GM18511 (cell line): Measurements from ENCODE around the gene MAP4.
"Not testable (repeated sequence)": the region's sequence is repeated elsewhere in the genome, so short reads cannot be mapped to it uniquely, and the experiment has no call there.

Experiments
- ATAC-seq: cut with Tn5 transposase; IDR thresholded peaks from one replicate; pipeline ENCODE4 v1.9.1; 2021; ENCODE audit warnings: mild to moderate bottlenecking, moderate library complexity; ENCODE audit not compliant: unreplicated experiment

MAP4 gene

DNA sequence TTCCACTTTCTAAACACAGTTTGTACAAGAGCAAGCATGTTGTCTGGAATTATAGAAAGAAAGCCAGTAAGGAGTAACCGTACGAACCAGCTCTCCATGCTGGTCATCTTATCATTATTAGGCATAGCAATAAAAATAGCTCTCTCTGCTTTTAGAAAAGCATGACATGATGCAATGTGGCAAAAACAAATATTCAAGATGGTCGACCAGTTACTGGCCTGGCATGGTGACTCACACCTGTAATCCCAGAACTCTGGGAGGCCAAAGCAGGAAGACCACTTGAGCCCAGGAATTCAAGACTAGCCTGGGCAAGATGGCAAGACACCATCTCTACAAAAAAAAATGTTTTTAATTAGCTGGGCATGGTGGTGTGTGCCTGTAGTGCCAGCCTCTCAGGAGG lies 2.6 kb upstream of the MAP4 start:
- no peak for ATAC-seq

DNA sequence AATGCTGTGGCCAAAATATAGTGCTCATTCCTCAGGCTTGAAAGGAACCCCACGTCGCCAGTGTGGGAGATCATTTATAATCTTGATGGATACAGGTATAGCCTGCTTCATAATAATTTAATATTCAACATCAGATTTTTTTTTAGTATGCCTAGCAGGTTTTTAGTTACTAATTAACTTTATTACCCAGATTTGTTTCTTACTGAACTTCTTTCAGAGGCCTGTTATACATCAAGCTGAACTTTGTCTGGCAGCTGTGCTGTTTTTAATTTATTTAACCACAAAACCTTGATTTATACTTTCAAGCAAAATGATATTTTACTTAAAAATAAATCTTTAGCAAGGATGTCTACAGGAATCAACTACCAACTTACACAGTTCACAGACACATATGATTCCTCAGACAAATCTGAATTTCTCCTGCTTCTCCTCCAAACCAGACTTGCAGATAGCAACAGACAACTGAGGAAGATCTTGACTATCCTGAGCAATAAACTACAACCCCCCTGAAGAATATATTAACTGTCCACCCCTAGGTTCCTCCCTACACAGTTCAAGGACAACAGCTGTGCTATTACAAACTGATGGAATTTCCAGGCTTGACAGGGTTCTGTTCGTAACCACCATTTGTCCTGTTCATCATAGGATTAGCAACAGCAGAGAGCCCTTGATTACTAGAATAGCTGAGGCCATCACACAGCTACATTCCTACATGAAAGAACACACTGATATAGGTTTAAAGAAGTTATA lies 610 bp downstream of the MAP4 start:
- ATAC-seq = no peak

DNA sequence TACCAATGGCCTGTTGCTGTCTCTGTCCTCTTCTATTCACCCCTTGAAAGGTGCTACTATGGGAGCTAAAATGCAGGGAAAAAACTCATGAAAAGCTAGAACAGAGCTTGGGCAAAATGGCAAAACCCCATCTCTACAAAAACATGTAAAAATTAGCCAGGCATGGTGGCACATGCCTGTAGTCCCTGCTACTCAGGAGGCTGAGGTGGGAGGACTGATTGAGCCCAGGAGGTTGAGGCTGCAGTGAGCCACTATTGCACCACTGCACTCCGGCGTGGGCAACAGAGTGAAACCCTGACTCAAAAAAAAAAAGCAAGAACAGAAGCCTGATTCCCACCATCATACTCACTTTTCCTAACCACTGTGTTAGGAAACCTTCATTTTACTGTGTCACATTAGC lies 1.9 kb downstream of the MAP4 start:
- ATAC-seq = no peak

DNA sequence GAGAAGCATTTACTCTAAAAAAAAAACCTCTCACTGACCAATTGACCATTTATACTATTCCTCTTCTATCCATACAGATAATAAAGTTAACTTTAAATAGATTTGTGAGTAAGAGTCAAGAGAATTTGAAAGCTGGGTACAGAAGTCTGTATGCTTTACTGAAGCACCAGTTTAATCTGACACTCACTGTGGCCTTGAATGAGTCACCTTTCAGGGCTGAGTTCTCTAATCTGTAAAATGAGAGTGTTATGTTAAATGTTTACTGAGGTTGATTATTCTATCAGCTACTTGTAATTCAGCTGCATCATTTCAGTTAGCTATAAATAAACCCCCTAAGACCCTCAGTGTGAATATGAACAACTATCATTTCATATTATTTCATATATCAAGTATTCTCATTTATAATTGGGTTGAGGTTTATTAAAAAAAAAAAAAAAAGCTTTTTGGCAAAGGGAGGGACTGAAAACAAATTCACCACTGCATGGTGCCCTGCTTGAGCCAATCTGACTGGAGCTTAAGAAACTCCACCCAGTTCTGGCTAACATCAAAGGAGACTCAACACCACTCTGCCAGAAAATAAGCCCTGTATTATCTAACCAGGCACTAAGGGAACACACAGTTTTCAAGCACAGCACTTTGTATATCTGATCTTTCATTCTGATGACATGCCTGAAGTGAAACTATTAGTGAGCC lies 2.8 kb downstream of the MAP4 start:
- no peak for ATAC-seq

DNA sequence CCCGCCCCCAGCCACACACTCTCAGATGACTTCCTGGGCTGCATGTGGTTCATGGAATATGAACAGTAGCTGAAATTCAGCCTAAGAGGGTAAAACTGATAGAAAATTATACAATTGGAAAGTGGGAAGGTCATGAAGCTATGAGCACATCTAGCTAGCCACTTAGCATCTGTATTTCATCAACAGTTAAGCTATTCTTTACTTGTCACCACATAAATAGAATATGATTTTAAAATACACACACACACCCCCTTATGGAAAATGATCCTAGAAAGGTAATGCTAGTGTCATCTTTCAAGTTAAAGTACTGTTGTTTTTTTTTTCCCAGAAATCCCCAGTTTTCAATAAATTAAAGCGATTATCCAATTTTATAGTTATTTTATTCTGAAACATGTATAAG lies 3.6 kb downstream of the MAP4 start:
- ATAC-seq = no peak

DNA sequence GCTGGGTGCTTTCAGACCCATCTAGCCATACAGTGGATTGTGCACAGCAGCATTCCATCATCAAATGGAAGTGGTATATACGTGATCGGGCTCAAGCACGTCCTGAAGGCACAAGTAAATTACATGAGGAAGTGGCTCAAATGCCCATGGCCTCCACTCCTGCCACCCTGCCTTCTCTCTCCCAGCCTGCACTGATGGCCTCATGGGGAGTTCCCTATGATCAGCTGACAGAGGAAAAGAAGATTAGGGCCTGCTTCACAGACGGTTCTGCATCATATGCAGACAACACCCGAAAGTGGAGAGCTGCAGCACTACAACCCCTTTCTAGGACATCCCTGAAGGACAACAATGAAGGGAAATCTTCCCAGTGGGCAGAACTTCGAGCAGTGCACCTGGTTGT lies 8.2 kb downstream of the MAP4 start:
- not testable (repeated sequence) for ATAC-seq

DNA sequence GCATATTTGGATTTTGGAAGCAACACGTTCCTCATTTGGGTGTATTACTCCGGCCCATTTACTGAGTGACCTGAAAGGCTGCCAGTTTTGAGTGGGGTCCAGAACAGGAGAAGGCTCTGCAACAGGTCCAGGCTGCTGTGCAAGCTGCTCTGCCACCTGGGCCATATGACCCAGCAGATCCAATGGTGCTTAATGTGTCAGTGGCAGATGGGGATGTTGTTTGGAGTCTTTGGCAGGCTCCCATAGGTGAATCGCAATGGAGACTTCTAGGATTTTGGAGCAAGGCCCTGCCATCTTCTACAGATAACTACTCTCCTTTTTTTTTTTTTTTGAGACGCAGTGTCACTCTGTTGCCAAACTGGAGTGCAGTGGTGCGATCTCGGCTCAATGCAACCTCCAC lies 8.9 kb downstream of the MAP4 start:
- ATAC-seq = not testable (repeated sequence)

DNA sequence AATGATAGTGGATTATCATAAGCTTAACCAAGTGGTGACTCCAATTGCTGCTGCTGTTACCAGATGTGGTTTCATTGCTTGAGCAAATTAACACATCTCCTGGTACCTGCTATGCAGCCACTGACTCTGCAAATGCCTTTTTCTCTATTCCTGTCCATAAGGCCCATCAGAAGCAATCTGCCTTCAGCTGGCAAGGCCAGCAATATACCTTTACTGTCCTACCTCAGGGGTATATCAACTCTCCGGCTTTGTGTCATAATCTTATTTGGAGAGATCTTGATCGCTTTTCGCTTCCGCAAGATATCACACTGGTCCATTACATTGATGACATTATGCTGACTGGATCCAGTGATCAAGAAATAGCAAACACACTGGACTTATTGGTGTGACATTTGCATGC lies 9.4 kb downstream of the MAP4 start:
- not testable (repeated sequence) for ATAC-seq

DNA sequence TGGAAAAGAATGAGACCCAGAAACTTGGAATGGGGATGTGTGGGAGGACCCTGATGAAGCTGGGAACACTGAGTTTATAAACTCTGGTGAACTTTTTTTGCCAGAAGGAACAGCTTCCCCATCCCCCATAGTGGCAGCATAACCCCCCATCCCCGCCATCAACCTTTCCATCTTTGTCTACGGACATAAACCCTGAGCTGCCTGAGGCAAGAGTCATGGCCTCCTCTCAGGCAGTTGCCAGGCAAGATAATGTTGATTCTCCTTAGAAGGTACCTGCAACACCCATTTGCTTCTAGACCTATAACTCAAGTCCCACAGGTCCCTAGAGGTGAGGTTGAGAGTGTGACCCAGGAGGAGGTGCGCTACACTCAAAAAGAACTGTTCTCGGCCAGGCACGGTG lies 11.5 kb downstream of the MAP4 start:
- ATAC-seq = no peak

DNA sequence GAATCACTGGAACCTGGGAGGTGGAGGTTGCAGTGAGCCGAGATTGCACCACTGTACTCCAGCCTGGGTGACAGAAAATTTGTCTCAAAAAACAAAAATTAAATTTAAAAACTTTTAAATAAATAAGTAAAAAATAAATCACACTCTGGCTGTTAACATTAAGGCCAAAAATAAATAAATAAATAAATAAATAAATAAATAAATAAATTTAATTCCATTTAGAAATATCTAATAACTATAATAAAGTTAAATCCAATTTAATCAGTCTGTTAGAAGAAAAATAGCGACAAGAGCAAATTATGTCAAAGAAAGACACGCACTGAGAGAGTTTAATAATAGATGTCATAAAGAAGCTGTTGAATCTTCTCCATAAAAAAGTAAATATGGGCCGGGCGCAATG lies 13.4 kb downstream of the MAP4 start:
- ATAC-seq = no peak

DNA sequence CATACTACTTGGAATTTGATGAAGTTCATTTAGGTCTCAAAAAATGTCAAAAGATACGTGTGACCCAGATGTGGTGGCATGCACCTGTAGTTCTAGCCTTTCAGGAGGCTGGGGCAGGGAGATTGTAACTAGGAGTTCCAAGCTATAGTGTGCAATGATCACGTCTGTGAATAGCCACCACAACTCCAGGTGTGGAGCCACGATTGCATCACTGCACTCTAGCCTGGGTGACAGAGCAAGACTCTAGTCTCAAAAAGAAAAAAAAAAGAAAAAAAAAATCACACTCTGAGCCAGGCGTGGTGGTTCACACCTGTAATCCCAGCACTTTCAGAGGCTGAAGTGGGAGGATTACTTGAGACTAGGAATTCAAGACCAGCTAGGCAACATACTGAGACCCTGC lies 14.2 kb downstream of the MAP4 start:
- no peak for ATAC-seq

DNA sequence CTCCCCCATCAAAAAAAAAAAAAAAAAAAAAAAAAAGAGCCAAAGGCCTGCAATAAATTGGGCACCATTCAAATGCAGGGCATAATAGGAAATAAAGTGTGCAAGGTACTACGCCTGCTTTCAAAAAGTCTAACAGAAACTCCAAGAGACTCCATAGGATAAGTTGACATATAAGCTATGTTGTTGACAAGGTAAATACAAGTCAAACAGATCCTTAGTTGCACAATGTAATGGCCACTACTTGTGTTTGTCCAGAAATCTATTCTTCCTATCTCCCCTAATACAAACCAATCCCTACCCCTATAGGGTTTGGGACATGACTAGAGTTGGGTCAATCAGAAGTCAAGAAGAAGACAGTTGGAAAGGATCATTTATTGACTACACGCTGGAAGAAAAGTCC lies 16.0 kb downstream of the MAP4 start:
- ATAC-seq = no peak

DNA sequence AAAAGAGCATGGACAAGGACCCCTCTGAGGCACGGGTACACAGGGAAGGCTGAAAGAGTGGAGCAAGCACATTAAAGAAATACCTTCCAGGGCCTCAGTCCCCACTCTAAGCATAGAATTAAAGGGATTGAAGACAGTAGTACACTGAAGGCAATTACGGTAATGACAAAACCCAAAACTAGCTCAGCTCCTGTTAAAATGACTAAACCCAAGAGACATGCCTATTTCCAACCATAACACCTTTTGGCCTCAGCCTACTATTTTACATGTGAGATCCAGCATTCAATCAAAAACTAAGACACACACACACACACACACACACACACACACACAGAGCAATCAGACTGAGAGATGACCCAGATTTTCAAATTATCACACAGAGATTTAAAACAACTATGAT lies 19.8 kb downstream of the MAP4 start:
- ATAC-seq = no peak

DNA sequence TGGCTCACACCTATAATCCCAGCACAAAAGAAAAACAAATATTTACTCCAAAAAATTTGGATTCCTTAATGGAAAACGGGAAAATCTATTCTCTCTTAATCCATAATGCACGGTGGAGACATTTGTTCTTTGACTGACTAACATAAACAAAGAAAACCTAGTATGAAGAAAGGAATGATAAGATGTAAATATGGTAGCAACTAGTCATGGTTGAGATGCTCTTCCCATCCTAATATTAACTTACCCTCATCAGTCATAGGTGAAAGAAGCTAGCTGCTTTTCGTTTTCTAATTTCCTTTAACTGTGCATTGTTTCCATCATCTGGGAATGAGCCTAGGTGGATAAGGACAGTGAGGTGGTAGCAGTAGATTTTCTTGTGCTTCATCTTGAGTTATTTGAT lies 22.0 kb downstream of the MAP4 start:
- no peak for ATAC-seq

DNA sequence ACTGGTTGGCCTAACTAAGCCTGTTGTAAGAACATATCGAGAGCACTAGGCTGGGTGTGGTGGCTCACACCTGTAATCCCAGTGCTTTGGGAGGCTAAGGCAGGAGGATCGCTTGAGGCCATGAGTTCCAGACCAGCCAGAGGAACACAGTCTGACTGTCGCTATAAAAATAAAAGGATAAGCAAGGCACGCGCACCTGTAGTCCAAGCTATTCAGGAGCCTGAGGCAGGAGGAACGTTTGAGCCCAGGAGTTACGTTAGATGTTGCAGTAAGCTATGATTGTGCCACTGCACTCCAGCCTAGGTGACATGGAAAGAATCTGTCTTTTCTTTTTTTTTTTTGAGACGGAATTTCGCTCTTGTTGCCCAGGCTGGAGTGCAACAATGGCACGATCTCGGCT lies 24.9 kb downstream of the MAP4 start:
- ATAC-seq = no peak

DNA sequence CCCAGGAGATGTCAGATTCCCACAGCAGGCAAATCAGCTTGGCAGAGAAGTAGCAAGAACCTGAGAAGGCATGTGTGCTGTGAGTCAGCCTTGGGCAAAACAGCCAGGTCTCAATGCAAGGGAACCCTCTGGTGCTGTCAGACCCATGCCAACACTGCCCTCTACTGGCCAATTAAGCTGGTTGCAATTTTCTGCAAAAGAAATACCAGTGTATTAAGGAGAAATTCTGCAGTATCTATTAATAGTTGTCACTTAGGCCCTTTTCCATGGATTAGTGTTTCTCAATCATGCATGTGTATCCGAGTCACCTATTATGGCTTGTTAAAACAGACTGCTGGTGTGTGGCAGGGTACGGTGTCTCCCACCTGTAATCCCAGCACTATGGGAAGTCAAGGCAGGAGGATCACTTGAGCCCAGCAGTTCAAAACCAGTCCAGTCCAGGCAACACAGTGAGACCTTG lies 26.2 kb downstream of the MAP4 start:
- no peak for ATAC-seq

DNA sequence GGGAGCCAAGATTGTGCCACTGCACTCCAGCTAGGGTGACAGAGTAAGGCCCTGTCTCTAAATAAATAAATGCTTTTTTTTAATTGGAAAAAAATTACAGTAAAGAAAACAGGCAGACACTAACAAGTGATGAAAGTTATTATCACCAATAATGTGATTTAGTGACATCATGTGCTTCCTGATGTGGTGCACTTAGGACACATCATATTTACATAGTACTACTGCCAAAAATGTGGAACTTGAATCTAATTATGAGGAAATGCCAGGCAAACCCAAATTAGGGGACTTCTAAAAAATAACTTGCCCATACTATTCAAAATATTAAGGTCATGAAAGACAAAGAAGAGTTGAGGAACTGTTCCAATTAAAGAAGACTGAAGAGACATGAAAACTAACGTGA lies 30.8 kb downstream of the MAP4 start:
- ATAC-seq = no peak

DNA sequence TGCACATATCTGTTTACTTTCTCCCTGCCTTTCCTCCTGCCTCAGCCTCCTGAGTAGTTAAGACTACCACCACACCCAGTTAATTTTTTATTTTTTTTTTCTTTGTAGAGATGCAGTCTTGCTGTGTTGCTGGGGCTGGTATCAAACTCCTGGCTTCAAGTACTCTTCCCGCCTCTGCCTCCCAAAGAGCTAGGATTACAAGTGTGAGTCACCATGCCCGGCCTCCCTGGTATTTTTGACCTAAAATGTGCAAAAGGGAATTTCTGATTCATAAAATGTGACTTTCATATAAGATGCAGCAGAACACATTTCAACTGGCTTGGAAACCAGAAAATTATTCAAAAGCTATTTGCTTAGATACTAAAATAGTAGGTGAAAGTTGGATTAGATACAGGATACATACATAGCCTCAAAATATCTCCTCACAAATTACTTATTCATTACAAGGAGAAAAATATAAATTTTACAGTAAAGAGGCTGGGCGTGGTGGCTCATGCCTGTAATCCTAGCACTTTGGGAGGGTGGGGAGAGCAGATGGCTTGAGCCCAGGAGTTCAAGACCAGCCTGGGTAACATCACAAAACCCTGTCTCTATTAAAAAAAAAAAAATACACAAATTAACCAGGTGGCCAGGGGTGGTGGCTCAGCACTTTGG lies 32.0 kb downstream of the MAP4 start:
- no peak for ATAC-seq

DNA sequence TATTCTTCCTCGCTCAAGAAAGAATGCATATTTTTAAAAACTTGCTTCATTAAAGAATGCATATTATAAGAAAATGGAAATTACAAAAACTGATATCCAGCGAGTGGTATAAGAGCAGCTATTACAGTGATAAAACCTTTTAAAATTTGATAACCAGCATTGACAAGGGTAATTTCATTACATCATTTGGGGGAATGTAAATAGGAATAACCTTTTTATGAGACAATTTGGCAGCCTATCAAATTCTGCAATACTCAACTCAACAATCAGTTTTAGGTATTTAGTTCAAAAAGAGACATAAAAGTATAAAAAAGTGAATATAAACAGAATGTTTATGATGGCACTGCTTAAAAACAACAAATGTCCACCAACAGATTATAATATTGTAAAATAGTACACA lies 35.4 kb downstream of the MAP4 start:
- no peak for ATAC-seq

DNA sequence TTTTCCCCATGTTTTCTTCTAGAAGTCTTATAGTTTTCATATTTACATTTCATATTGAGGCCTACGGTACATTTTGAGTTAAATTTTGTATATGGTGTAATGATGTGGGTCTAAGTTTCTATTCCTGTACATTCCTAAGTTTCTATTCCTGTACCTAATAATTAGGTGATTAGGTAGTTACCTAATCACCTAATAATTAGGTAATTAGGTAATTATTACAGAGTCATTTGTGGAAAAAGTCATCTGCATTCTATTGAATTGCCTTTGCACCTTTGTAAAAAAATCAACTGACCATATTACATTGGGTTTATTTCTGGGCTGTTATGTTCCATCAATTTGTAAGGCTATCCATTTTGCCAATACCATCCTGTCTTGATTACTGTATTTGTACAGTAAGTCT lies 37.1 kb downstream of the MAP4 start:
- no peak for ATAC-seq

DNA sequence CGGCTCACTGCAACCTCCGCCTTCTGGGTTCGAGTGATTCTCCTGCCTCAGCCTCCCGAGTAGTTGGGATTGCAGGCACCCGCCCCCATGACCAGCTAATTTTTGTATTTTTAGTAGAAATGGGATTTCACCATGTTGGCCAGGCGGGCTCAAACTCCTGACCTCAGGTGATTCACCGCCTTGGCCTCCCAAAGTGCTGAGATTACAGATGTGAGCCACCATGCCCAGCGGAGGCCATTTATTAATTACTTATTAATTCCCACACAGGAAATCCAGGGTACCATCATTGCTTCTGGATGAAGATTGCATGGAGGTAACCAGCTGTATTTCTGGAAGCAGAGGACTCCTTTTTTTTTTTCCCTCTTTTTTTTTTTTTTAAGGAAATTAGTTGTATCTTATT lies 37.8 kb downstream of the MAP4 start:
- ATAC-seq = no peak

DNA sequence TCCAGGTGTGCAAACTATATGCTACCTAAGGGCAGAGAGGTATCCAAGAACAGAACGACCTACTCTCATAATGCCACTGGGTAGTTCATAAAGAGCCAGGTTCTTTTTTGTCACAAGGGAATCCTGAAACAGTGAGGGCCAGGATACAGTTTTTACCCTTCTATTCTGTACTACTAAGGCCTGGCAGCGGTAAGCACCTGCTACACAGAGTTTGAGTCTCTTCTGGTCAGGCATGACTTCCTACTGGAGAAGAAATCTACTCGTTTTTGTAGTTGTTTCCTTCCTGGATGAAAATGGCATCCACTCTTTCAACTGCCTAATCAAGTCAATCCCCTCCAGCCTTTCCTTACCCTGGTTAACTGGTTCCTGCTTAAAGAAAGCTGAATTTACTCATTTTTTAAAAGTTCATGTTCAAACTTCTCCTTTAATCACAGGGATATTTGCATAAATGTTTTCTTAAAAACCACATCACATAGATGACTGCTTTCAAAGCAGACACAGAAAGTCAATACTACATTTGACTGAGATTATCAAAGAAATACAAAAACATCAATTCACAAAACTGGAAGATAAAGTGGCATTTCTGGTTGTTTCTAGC lies 40.0 kb downstream of the MAP4 start:
- no peak for ATAC-seq
